SK-N-SH (cell line): ENCODE results near the gene ANAPC2. TPM values are rescaled to one million over a fixed set of nuclear protein-coding genes. Genes with fewer than 3 reads are reported as not detected.

Source experiments
- CTCF ChIA-PET: fragments of 300-600, 350-600 bp; formaldehyde crosslinking; extraction: SDS; loops from one replicate; lab custom pipeline; 2021; lab: Yijun Ruan, JAX
- POLR2A ChIA-PET: fragments of 350-600 bp; sonication (Branson Sonifier 250); formaldehyde crosslinking; extraction: SDS; loops from one replicate; lab custom pipeline; 2020; ENCODE audit warnings: antibody characterized with exemption, inconsistent platforms; lab: Yijun Ruan, JAX
- DNase-seq: peaks from one replicate; pipeline ENCODE4 v3.0.0; 2012
- H2AFZ ChIP-seq: fragments of 200-600 bp; sonication (generic); 2 replicates; pipeline ENCODE4 v1.8.1; 2016; ENCODE audit warnings: antibody characterized with exemption, mild to moderate bottlenecking, low read depth
- H3F3A ChIP-seq: fragments of 200-600 bp; sonication (generic); replicated peaks from 2 replicates; pipeline ENCODE3; 2016; ENCODE audit warnings: antibody characterized with exemption, mild to moderate bottlenecking; ENCODE audit not compliant: insufficient read depth
- H3K27ac ChIP-seq, 2 experiments: fragments of 200-500 bp in 1 of 2; fragments of 200-600 bp in 1 of 2; sonication (Bioruptor generic) in 1 of 2; sonication (generic), shearing (Covaris generic) in 1 of 2; 2 replicates each; pipeline versions ENCODE4 v1.5.1 to v1.6.1; 2014 to 2016; ENCODE audit warnings: low read depth in 2 of 2, inconsistent platforms in 1 of 2, low read length in 1 of 2, mild to moderate bottlenecking in 1 of 2, mixed read lengths in 1 of 2
- H3K27me3 ChIP-seq: fragments of 200-600 bp; sonication (generic), shearing (Covaris generic); 2 replicates; pipeline ENCODE4 v1.6.1; 2016; ENCODE audit warnings: mixed run types; ENCODE audit not compliant: insufficient read depth
- H3K36me3 ChIP-seq, 2 experiments: fragments of 200-500 bp in 1 of 2; fragments of 200-600 bp in 1 of 2; sonication (Bioruptor generic) in 1 of 2; sonication (generic) in 1 of 2; replicated peaks in 1 of 2; 2 replicates each; pipeline versions ENCODE3 to v1.5.1; 2014 to 2016; ENCODE audit warnings: low read length in 1 of 2, mild to moderate bottlenecking in 1 of 2; ENCODE audit not compliant: insufficient read depth in 2 of 2, control insufficient read depth in 1 of 2
- H3K4me1 ChIP-seq, 2 experiments: fragments of 200-500 bp in 1 of 2; fragments of 200-600 bp in 1 of 2; sonication (Bioruptor generic) in 1 of 2; sonication (generic), shearing (Covaris generic) in 1 of 2; 2 replicates each; pipeline versions ENCODE4 v1.5.1 to v1.6.1; 2014 to 2016; ENCODE audit warnings: low read depth in 1 of 2, low read length in 1 of 2, mixed run types in 1 of 2; ENCODE audit not compliant: insufficient read depth in 2 of 2, control insufficient read depth in 1 of 2
- H3K4me2 ChIP-seq: fragments of 200-600 bp; sonication (generic), shearing (Covaris generic); 2 replicates; pipeline ENCODE4 v1.6.1; 2017; ENCODE audit warnings: mixed run types
- H3K4me3 ChIP-seq, 2 experiments: fragments of 200-500 bp in 1 of 2; fragments of 200-600 bp in 1 of 2; sonication (Bioruptor generic) in 1 of 2; sonication (generic), shearing (Covaris generic) in 1 of 2; 2 replicates each; pipeline versions ENCODE4 v1.5.1 to v1.8.1; 2014 to 2016; ENCODE audit warnings: low read depth in 2 of 2, inconsistent platforms in 1 of 2, low read length in 1 of 2, mild to moderate bottlenecking in 1 of 2, mixed read lengths in 1 of 2, moderate library complexity in 1 of 2
- H3K79me2 ChIP-seq: fragments of 200-600 bp; sonication (generic); 2 replicates; pipeline ENCODE4 v1.8.1; 2017; ENCODE audit warnings: mild to moderate bottlenecking; ENCODE audit not compliant: insufficient read depth
- H3K9ac ChIP-seq: fragments of 200-600 bp; sonication (generic); 2 replicates; pipeline ENCODE4 v1.6.1; 2017; ENCODE audit warnings: mixed run types
- H3K9me2 ChIP-seq: fragments of 200-600 bp; sonication (generic); 2 replicates; pipeline ENCODE4 v1.6.1; 2017; ENCODE audit warnings: mixed run types
- H3K9me3 ChIP-seq: fragments of 200-600 bp; sonication (generic); 2 replicates; pipeline ENCODE4 v1.6.1; 2017; ENCODE audit warnings: mixed run types, mild to moderate bottlenecking, moderate library complexity
- H4K20me1 ChIP-seq: fragments of 200-600 bp; sonication (generic); 2 replicates; pipeline ENCODE4 v1.6.1; 2017; ENCODE audit warnings: mild to moderate bottlenecking, mixed run types; ENCODE audit not compliant: insufficient read depth
- CHD2 ChIP-seq: fragments of 150-350 bp; IDR thresholded peaks from 2 replicates; pipeline ENCODE4 v1.6.1; 2018; ENCODE audit warnings: low read length; ENCODE audit not compliant: partially characterized antibody
- ELF1 ChIP-seq: IDR thresholded peaks from 2 replicates; pipeline ENCODE4 v1.4.0; 2012
- EZH2phosphoT487 ChIP-seq: fragments of 200-600 bp; sonication (generic); IDR thresholded peaks from 2 replicates; pipeline ENCODE4 v1.6.1; 2017; ENCODE audit warnings: low read depth, mixed run types, mild to moderate bottlenecking, antibody characterized with exemption, moderate library complexity, borderline replicate concordance
- FOSL2 ChIP-seq: IDR thresholded peaks from 2 replicates; pipeline ENCODE4 v1.4.0; 2012; ENCODE audit warnings: low read depth, mild to moderate bottlenecking, moderate library complexity, borderline replicate concordance
- FOXJ3 ChIP-seq: sonication (generic); formaldehyde crosslinking; IDR thresholded peaks from 2 replicates; pipeline ENCODE4 v1.5.1; 2020; ENCODE audit warnings: mild to moderate bottlenecking, missing genetic modification reagents
- GABPA ChIP-seq: IDR thresholded peaks from 2 replicates; pipeline ENCODE4 v1.4.0; 2012; ENCODE audit warnings: low read depth, mild to moderate bottlenecking
- GATA2 ChIP-seq: sonication (generic); formaldehyde crosslinking; IDR thresholded peaks from 2 replicates; pipeline ENCODE4 v1.5.0; 2020; ENCODE audit warnings: mild to moderate bottlenecking, missing genetic modification reagents
- IRF3 ChIP-seq: fragments of 150-350 bp; IDR thresholded peaks from 2 replicates; pipeline ENCODE4 v1.6.1; 2016; ENCODE audit warnings: mild to moderate bottlenecking, low read depth, low read length
- JUND ChIP-seq: IDR thresholded peaks from 2 replicates; pipeline ENCODE4 v1.4.0; 2012
- NRF1 ChIP-seq: IDR thresholded peaks from 2 replicates; pipeline ENCODE4 v1.6.1; 2012; ENCODE audit warnings: low read depth, mild to moderate bottlenecking, low read length
- RCOR1 ChIP-seq: fragments of 150-350 bp; IDR thresholded peaks from 2 replicates; pipeline ENCODE4 v1.6.1; 2017; ENCODE audit warnings: antibody characterized with exemption, low read length
- RFX5 ChIP-seq: IDR thresholded peaks from 2 replicates; pipeline ENCODE4 v1.6.1; 2012; ENCODE audit warnings: mild to moderate bottlenecking, improper control_type of control experiment, low read length
- SMC3 ChIP-seq: IDR thresholded peaks from 2 replicates; pipeline ENCODE4 v1.6.1; 2012; ENCODE audit warnings: low read depth, low read length, improper control_type of control experiment
- TCF12 ChIP-seq: IDR thresholded peaks from 2 replicates; pipeline ENCODE4 v1.4.0; 2012
- WGBS: methylation state at CpG from one replicate; pipeline ENCODE4 v1.1.6; 2017; ENCODE audit warnings: low lambda C conversion rate; 5-methylcytosine and 5-hydroxymethylcytosine counted together
- polyA plus RNA-seq, 3 experiments: library from polyadenylated mRNA; depleted of rRNA; stranded (reverse); fragments of >200 nt; gene quantifications; 2 replicates each; pipeline ENCODE4 v1.2.3, GENCODE V29; 2012
- TF ChIP-seq, protein P1 (sequence below): IDR thresholded peaks from 2 replicates; pipeline ENCODE4; 2012
- TF ChIP-seq, protein P2 (sequence below): IDR thresholded peaks from 2 replicates; pipeline ENCODE4 v1.6.1; 2012; ENCODE audit warnings: mild to moderate bottlenecking, low read depth, low read length, moderate library complexity
- TF ChIP-seq, protein P3 (sequence below): fragments of 150-350 bp; IDR thresholded peaks from 2 replicates; pipeline ENCODE4 v1.6.1; 2017; ENCODE audit warnings: antibody characterized with exemption, low read length, low read depth, borderline replicate concordance
- TF ChIP-seq, protein P4 (sequence below): IDR thresholded peaks from 2 replicates; pipeline ENCODE4 v1.4.0; 2012; ENCODE audit warnings: low read depth

The ANAPC2 gene
- polyA plus RNA-seq, 1 of the 3 experiments (the other 2 are of a cell fraction), result 35.1 TPM

DNA sequence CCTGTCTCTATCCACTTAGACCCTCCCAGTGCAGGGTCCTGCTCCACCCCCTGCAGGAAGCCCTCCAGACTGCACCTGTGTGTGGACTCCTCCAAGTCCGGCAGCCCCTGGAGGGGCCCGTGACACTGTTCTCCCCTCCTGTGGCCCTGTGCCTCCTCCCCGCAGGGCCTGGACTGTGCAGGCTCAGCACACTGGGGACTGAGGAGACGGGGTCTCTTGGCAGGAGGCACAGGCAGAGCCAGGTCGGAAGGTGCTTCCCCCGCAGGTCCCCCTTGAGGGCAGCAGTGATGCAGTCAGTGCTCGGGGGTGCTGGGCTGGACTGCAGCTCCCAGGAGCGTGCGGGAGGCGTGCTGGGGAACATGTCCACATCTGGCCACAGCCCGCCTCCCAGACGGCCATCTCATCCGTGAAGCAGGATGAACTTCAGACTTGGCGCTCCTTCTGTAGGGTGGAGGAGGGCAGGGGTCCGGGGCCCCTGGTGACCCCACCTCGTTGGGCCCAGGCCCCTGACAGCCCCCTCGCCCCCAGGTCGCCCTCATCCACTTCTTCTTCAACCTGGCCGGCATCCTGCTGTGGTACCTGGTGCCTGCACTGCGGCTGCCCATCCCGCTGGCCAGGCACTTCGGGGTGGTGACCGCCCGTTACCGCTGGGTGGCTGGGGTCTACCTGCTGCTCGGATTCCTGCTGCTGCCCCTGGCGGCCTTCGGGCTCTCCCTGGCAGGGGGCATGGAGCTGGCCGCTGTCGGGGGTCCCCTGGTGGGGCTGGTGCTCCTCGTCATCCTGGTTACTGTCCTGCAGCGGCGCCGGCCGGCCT, 47.3 kb upstream of the ANAPC2 start:
- no peaks in the 10 kb centered on the region for H4K20me1 ChIP-seq
- H2AFZ ChIP-seq, result no peak overlapping the region
- H3K4me3 ChIP-seq, result no peak overlapping the region
- H3K27ac ChIP-seq, result no peak overlapping the region
- H3F3A ChIP-seq, result peaks cover 9% of the 10 kb centered on the region
- TF ChIP-seq RFX5, result no peak
- TF ChIP-seq FOXJ3 (CRISPR knock-in tag), result no peak
- TF ChIP-seq, protein P1, sequence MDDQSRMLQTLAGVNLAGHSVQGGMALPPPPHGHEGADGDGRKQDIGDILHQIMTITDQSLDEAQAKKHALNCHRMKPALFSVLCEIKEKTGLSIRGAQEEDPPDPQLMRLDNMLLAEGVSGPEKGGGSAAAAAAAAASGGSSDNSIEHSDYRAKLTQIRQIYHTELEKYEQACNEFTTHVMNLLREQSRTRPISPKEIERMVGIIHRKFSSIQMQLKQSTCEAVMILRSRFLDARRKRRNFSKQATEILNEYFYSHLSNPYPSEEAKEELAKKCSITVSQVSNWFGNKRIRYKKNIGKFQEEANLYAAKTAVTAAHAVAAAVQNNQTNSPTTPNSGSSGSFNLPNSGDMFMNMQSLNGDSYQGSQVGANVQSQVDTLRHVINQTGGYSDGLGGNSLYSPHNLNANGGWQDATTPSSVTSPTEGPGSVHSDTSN, result no peak
- no peak for TF ChIP-seq GATA2
- TF ChIP-seq ELF1, result no peak
- TF ChIP-seq, all 33 proteins: peak for 0
- H3K36me3 ChIP-seq, result no peaks in the 10 kb centered on the region
- no peaks in the 10 kb centered on the region for H3K27me3 ChIP-seq
- H3K79me2 ChIP-seq, result peaks cover 27% of the 10 kb centered on the region
- no peak for DNase-seq
- POLR2A ChIA-PET, result interaction anchor here (1.0 to 1.3 kb wide), 4 partner anchors 18 to 187 kb away, joined by 3 to 4 read pairs (median 3); partner anchors contain the start of genes EXD3 and NOXA1
- no peak overlapping the region for H3K9ac ChIP-seq
- H3K9me2 ChIP-seq, result no peaks in the 10 kb centered on the region
- no peak overlapping the region for H3K4me2 ChIP-seq
- CTCF ChIA-PET, result interaction anchor here (1.0 to 4.5 kb wide), 37 partner anchors 11 to 426 kb away, joined by 3 to 95 read pairs (median 6); partner anchors contain the start of genes ANAPC2, CYSRT1, DPP7 and GRIN1
- H3K4me1 ChIP-seq, result peaks cover 9 to 22% of the 10 kb centered on the region in 2 experiments; a peak in 2 of 4 replicates
- WGBS, result 89% methylated on average over 7 of the region's 35 CpGs
- no peaks in the 10 kb centered on the region for H3K9me3 ChIP-seq

DNA sequence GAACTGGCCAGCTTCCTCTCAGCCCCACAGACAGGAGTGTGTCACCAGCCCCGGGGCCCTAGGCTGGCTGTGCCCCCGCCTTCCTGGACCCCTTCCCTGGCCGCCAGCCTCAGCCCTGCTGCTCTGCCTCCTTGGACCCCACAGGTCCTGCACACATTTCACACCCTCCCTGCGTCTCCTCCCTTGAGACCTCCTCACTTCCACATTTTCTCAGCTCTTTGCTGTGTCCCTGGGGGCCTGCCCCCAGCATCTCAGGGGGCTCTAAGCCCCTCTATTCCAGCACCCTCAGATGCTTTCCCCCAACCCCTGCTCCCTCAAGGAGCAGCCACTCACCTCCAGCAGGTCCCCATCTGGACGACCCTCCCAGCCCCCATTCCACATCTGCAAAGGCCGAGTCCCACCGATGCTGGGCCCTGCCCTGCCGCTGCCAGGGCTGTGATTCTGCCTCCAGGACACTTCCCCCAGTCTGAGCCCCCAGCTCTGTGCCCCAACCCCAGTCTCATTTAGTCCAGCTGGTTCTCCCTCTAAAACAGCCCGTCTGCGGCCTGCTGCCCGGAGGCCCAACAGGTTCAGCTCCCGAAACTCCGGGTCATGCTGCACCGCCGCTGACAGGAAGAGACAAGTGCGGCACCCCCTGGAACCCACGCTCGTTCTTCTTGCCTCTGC, 46.5 kb upstream of the ANAPC2 start:
- no peak overlapping the region for H2AFZ ChIP-seq
- no peaks in the 10 kb centered on the region for H3K36me3 ChIP-seq
- no peak overlapping the region for H3K4me3 ChIP-seq
- no peaks in the 10 kb centered on the region for H3K9me3 ChIP-seq
- POLR2A ChIA-PET, result no interaction called here
- no peak for TF ChIP-seq RFX5
- no peak for TF ChIP-seq TCF12
- TF ChIP-seq, protein P2, sequence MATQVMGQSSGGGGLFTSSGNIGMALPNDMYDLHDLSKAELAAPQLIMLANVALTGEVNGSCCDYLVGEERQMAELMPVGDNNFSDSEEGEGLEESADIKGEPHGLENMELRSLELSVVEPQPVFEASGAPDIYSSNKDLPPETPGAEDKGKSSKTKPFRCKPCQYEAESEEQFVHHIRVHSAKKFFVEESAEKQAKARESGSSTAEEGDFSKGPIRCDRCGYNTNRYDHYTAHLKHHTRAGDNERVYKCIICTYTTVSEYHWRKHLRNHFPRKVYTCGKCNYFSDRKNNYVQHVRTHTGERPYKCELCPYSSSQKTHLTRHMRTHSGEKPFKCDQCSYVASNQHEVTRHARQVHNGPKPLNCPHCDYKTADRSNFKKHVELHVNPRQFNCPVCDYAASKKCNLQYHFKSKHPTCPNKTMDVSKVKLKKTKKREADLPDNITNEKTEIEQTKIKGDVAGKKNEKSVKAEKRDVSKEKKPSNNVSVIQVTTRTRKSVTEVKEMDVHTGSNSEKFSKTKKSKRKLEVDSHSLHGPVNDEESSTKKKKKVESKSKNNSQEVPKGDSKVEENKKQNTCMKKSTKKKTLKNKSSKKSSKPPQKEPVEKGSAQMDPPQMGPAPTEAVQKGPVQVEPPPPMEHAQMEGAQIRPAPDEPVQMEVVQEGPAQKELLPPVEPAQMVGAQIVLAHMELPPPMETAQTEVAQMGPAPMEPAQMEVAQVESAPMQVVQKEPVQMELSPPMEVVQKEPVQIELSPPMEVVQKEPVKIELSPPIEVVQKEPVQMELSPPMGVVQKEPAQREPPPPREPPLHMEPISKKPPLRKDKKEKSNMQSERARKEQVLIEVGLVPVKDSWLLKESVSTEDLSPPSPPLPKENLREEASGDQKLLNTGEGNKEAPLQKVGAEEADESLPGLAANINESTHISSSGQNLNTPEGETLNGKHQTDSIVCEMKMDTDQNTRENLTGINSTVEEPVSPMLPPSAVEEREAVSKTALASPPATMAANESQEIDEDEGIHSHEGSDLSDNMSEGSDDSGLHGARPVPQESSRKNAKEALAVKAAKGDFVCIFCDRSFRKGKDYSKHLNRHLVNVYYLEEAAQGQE, result no peak
- no peak for TF ChIP-seq FOXJ3 (CRISPR knock-in tag)
- TF ChIP-seq EZH2phosphoT487, result no peak
- no peak for TF ChIP-seq JUND
- no peak for TF ChIP-seq RCOR1
- TF ChIP-seq FOSL2, result no peak
- TF ChIP-seq IRF3, result no peak
- TF ChIP-seq GABPA, result no peak
- TF ChIP-seq, protein P3, sequence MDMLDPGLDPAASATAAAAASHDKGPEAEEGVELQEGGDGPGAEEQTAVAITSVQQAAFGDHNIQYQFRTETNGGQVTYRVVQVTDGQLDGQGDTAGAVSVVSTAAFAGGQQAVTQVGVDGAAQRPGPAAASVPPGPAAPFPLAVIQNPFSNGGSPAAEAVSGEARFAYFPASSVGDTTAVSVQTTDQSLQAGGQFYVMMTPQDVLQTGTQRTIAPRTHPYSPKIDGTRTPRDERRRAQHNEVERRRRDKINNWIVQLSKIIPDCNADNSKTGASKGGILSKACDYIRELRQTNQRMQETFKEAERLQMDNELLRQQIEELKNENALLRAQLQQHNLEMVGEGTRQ, result no peak
- TF ChIP-seq CHD2, result no peak
- no peak for TF ChIP-seq NRF1
- TF ChIP-seq, protein P4, sequence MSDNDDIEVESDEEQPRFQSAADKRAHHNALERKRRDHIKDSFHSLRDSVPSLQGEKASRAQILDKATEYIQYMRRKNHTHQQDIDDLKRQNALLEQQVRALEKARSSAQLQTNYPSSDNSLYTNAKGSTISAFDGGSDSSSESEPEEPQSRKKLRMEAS, result no peak
- no peak for TF ChIP-seq SMC3
- H3K9ac ChIP-seq, result no peak overlapping the region
- H3K27me3 ChIP-seq, result no peaks in the 10 kb centered on the region
- no peaks in the 10 kb centered on the region for H3K9me2 ChIP-seq
- CTCF ChIA-PET, result interaction anchor here (1.1 to 4.5 kb wide), 6 partner anchors 10 to 179 kb away, joined by 3 to 95 read pairs (median 4); partner anchors contain the start of genes CYSRT1, DPP7, RNF208 and RNF224
- no peaks in the 10 kb centered on the region for H4K20me1 ChIP-seq
- peaks cover 9 to 22% of the 10 kb centered on the region in 2 experiments; a peak in 2 of 4 replicates for H3K4me1 ChIP-seq
- DNase-seq, result no peak
- no peak overlapping the region for H3K27ac ChIP-seq
- H3F3A ChIP-seq, result peaks cover 8% of the 10 kb centered on the region
- no peak overlapping the region for H3K4me2 ChIP-seq
- peaks cover 27% of the 10 kb centered on the region for H3K79me2 ChIP-seq
- 87% methylated on average over 16 of the region's 18 CpGs for WGBS
